ENCODE results near the gene LRP2. TPM values are rescaled to one million over a fixed set of nuclear protein-coding genes. Genes with fewer than 3 reads are reported as not detected.
"Not testable (repeated sequence)": the region's sequence is repeated elsewhere in the genome, so short reads cannot be mapped to it uniquely, and the experiment has no call there.

The LRP2 gene
- total RNA-seq, 1 experiment from 2014 or later: 260 TPM

GRCh38 chr2:169136885-169137534, 225.3 kb downstream of the LRP2 start:
- H3K4me3 ChIP-seq (ENCODE audit: low read depth, low read length): no peak overlapping the region
- no peaks in the 10 kb centered on the region for H3K27me3 ChIP-seq (replicated peaks; ENCODE audit: control insufficient read depth, insufficient read depth, low read length)
- no peak overlapping the region for H3K4me3 Mint-ChIP-seq (ENCODE audit: unreplicated experiment)
- H3K4me1 ChIP-seq: no peaks in the 10 kb centered on the region
- H3K4me1 Mint-ChIP-seq (ENCODE audit: low read depth, unreplicated experiment): no peaks in the 10 kb centered on the region
- H3K36me3 ChIP-seq (ENCODE audit: control insufficient read depth, insufficient read depth, low read length): no peaks in the 10 kb centered on the region
- TF ChIP-seq CTCF (IDR thresholded peaks at IDR 0.05; ENCODE audit: insufficient read depth in 1 of 2, low read depth in 1 of 2, low read length in 1 of 2, severe bottlenecking in 1 of 2, unreplicated experiment in 1 of 2): no peak
- no peak for DNase-seq
- intact Hi-C loops (cut with micrococcal nuclease; ENCODE audit: unreplicated experiment): no loop called here
- no TSS peak for BruUV-seq (replicated peaks)
- ChIA-PET CTCF (no interaction called here), POLR2A (no interaction called here)
- H3K27me3 Mint-ChIP-seq (ENCODE audit: insufficient read depth, unreplicated experiment): no peaks in the 10 kb centered on the region
- H3K9me3 Mint-ChIP-seq (ENCODE audit: unreplicated experiment): no peaks in the 10 kb centered on the region
- H3K9me3 ChIP-seq: no peaks in the 10 kb centered on the region
- H3K36me3 Mint-ChIP-seq (ENCODE audit: insufficient read depth, unreplicated experiment): no peaks in the 10 kb centered on the region
- peak overlapping the region; percentile 21 for H3K27ac Mint-ChIP-seq (ENCODE audit: unreplicated experiment)

- H3K9me3 Mint-ChIP-seq (ENCODE audit: unreplicated experiment); H3K36me3 ChIP-seq (ENCODE audit: control insufficient read depth, insufficient read depth, low read length); DNase-seq; H3K4me1 Mint-ChIP-seq (ENCODE audit: low read depth, unreplicated experiment); H3K4me3 ChIP-seq (ENCODE audit: low read depth, low read length); intact Hi-C loops (cut with micrococcal nuclease; ENCODE audit: unreplicated experiment); H3K4me1 ChIP-seq; POLR2A ChIA-PET; H3K27me3 ChIP-seq (replicated peaks; ENCODE audit: control insufficient read depth, insufficient read depth, low read length); H3K9me3 ChIP-seq; H3K27ac Mint-ChIP-seq (ENCODE audit: unreplicated experiment); H3K4me3 Mint-ChIP-seq (ENCODE audit: unreplicated experiment); H3K27me3 Mint-ChIP-seq (ENCODE audit: insufficient read depth, unreplicated experiment); BruUV-seq (replicated peaks); H3K36me3 Mint-ChIP-seq (ENCODE audit: insufficient read depth, unreplicated experiment): not testable (repeated sequence)
- CTCF ChIA-PET: interaction anchor here (1.2 kb wide), 1 partner anchor 27 kb away, joined by 3 read pairs; no protein-coding TSS in a partner anchor
Measured at GRCh38 chr2:169136428-169136827, 225.9 kb downstream of the LRP2 start.

- H3K4me1 Mint-ChIP-seq (ENCODE audit: low read depth, unreplicated experiment); H3K4me1 ChIP-seq; DNase-seq; H3K27me3 ChIP-seq (replicated peaks; ENCODE audit: control insufficient read depth, insufficient read depth, low read length); H3K27me3 Mint-ChIP-seq (ENCODE audit: insufficient read depth, unreplicated experiment); CTCF ChIA-PET; H3K9me3 ChIP-seq; POLR2A ChIA-PET; H3K36me3 ChIP-seq (ENCODE audit: control insufficient read depth, insufficient read depth, low read length); BruUV-seq (replicated peaks); H3K4me3 ChIP-seq (ENCODE audit: low read depth, low read length); H3K27ac Mint-ChIP-seq (ENCODE audit: unreplicated experiment); H3K4me3 Mint-ChIP-seq (ENCODE audit: unreplicated experiment); H3K9me3 Mint-ChIP-seq (ENCODE audit: unreplicated experiment): not testable (repeated sequence)
- intact Hi-C loops (cut with micrococcal nuclease; ENCODE audit: unreplicated experiment): loop anchor here (5.0 kb wide), 1 partner anchor 263 kb away; no protein-coding TSS in a partner anchor
- peaks cover 21% of the 10 kb centered on the region for H3K36me3 Mint-ChIP-seq (ENCODE audit: insufficient read depth, unreplicated experiment)
Measured at GRCh38 chr2:169134272-169134671, 228.1 kb downstream of the LRP2 start.

- no peaks in the 10 kb centered on the region for H3K9me3 ChIP-seq
- ChIA-PET CTCF (interaction anchor here (0.7 to 1.4 kb wide), 5 partner anchors 10 to 266 kb away, joined by 3 to 28 read pairs (median 4); no protein-coding TSS in a partner anchor), POLR2A (no interaction called here)
- no peaks in the 10 kb centered on the region for H3K4me1 Mint-ChIP-seq (ENCODE audit: low read depth, unreplicated experiment)
- BruUV-seq (replicated peaks): no TSS peak
- no peak overlapping the region for H3K27ac Mint-ChIP-seq (ENCODE audit: unreplicated experiment)
- H3K27me3 ChIP-seq (replicated peaks; ENCODE audit: control insufficient read depth, insufficient read depth, low read length): no peaks in the 10 kb centered on the region
- DNase-seq: peak in 1 of 2 experiments; percentile 39
- TF ChIP-seq CTCF (IDR thresholded peaks at IDR 0.05; ENCODE audit: insufficient read depth in 1 of 2, low read depth in 1 of 2, low read length in 1 of 2, severe bottlenecking in 1 of 2, unreplicated experiment in 1 of 2): peak; percentile 63 to 79
- intact Hi-C loops (cut with micrococcal nuclease; ENCODE audit: unreplicated experiment): loop anchor here (1.0 to 5.0 kb wide), 3 partner anchors 23 to 265 kb away; no protein-coding TSS in a partner anchor
- no peaks in the 10 kb centered on the region for H3K4me1 ChIP-seq
- H3K9me3 Mint-ChIP-seq (ENCODE audit: unreplicated experiment): no peaks in the 10 kb centered on the region
- no peaks in the 10 kb centered on the region for H3K27me3 Mint-ChIP-seq (ENCODE audit: insufficient read depth, unreplicated experiment)
- H3K4me3 Mint-ChIP-seq (ENCODE audit: unreplicated experiment): no peak overlapping the region
- H3K4me3 ChIP-seq (ENCODE audit: low read depth, low read length): no peak overlapping the region
- H3K36me3 Mint-ChIP-seq (ENCODE audit: insufficient read depth, unreplicated experiment): peaks cover 44% of the 10 kb centered on the region
- H3K36me3 ChIP-seq (ENCODE audit: control insufficient read depth, insufficient read depth, low read length): no peaks in the 10 kb centered on the region
Measured at GRCh38 chr2:169131587-169132512, 230.5 kb downstream of the LRP2 start.

Measured in Caco-2 (cell line).